ENCODE measurements around the gene PRR33. TPM values are rescaled to one million over a fixed set of nuclear protein-coding genes. Genes with fewer than 3 reads are reported as not detected.

PRR33 gene
- total and polyA plus RNA-seq, 9 donors: 0.90 to 7.0 (median 3.5) TPM

- Histone ChIP-seq H3K4me3 (ENCODE audit: low read length) (no peak overlapping the region), H3K4me1 (ENCODE audit: control insufficient read depth, insufficient read depth, low read length) (peaks cover 70% of the 10 kb centered on the region), H3K27ac (ENCODE audit: low read length) (no peak overlapping the region), H3K9me3 (replicated peaks; ENCODE audit: control insufficient read depth, low read depth, low read length) (no peaks in the 10 kb centered on the region), H3K36me3 (ENCODE audit: control insufficient read depth, insufficient read depth, low read length) (no peaks in the 10 kb centered on the region), H3K27me3 (ENCODE audit: control insufficient read depth, insufficient read depth, low read length) (no peaks in the 10 kb centered on the region)
- DNase-seq: no peak
- WGBS (ENCODE audit: insufficient coverage): 69% methylated on average over 15 of the region's 18 CpGs
These were observed 43.6 kb downstream of the PRR33 start for GRCh38 chr11:1847926-1848639.

DNA sequence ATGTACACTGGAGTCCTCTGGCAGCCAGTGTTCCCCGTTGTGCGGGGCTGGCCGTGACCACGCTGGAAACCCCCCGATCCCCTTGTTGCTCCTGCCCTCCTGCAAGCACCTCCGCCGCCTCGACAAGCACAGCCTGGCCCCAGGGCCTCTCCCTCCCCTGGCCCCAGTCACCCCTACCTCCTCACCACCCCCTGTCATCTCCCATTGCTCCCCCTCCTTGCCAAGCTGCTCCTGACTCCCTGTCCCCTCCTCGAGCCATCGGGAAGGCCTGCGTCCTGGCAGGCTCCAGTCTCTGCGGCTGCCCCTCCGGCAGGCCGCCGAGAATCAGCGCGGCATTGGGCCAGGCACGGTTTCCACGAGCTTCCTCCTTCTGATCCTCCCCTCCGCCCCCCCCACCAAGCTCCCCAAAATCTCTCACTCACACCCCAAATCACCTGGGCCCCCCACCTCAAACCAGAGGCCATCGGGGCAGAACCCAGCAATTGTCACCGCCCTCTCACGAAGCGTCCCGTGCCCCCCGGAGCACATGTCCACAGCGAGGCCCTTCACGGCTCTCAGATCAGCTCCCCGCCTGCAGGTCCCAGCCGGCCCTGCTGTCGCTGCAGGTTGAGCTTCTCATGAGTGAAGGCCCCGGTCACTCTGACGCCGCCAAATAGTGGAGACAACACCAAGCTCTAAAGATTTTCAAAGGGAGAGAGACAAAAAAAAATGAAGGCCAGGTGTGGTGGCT lies 44.5 kb downstream of the PRR33 start:
- no peak for DNase-seq
- 81% methylated on average over 33 of the region's 34 CpGs for WGBS (ENCODE audit: insufficient coverage)
- peaks cover 68% of the 10 kb centered on the region for H3K4me1 ChIP-seq (ENCODE audit: control insufficient read depth, insufficient read depth, low read length)

DNA sequence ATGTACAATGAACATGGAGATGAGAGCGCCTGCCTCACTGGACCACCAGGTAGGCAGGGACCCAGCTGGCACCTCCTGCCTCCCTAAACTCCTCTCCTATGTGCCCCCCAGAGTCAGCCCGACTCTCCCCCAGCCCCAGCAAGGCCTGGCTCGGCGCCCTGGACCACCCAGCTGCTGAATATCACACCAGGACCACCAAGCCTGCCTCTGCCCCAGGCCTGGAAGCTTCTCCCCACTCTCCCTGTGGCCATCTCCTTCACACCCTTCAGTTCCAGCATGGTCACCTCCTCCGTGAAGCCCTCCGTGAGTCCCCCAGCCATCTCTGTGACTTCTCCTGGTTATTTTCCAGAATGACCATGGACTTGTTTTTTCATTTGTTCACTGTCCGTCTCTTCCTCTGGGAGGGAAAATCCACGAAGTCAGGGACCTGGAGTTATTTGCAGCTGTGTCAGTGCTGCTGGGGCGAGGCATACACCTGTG lies 45.2 kb downstream of the PRR33 start:
- no peak for DNase-seq
- H3K27me3 ChIP-seq (ENCODE audit: control insufficient read depth, insufficient read depth, low read length): no peaks in the 10 kb centered on the region
- WGBS (ENCODE audit: insufficient coverage): 74% methylated on average over 9 of the region's 9 CpGs
- no peak overlapping the region for H3K27ac ChIP-seq (ENCODE audit: low read length)
- no peaks in the 10 kb centered on the region for H3K9me3 ChIP-seq (replicated peaks; ENCODE audit: control insufficient read depth, low read depth, low read length)
- peaks cover 6% of the 10 kb centered on the region for H3K36me3 ChIP-seq (ENCODE audit: control insufficient read depth, insufficient read depth, low read length)
- H3K4me1 ChIP-seq (ENCODE audit: control insufficient read depth, insufficient read depth, low read length): peaks cover 72% of the 10 kb centered on the region
- H3K4me3 ChIP-seq (ENCODE audit: low read length): no peak overlapping the region

More for the DNA sequence above, 44.5 kb downstream of the PRR33 start:
- Histone ChIP-seq H3K36me3 (ENCODE audit: control insufficient read depth, insufficient read depth, low read length) (no peaks in the 10 kb centered on the region), H3K9me3 (replicated peaks; ENCODE audit: control insufficient read depth, low read depth, low read length) (no peaks in the 10 kb centered on the region), H3K4me3 (ENCODE audit: low read length) (no peak overlapping the region), H3K27me3 (ENCODE audit: control insufficient read depth, insufficient read depth, low read length) (no peaks in the 10 kb centered on the region), H3K27ac (ENCODE audit: low read length) (no peak overlapping the region)

DNA sequence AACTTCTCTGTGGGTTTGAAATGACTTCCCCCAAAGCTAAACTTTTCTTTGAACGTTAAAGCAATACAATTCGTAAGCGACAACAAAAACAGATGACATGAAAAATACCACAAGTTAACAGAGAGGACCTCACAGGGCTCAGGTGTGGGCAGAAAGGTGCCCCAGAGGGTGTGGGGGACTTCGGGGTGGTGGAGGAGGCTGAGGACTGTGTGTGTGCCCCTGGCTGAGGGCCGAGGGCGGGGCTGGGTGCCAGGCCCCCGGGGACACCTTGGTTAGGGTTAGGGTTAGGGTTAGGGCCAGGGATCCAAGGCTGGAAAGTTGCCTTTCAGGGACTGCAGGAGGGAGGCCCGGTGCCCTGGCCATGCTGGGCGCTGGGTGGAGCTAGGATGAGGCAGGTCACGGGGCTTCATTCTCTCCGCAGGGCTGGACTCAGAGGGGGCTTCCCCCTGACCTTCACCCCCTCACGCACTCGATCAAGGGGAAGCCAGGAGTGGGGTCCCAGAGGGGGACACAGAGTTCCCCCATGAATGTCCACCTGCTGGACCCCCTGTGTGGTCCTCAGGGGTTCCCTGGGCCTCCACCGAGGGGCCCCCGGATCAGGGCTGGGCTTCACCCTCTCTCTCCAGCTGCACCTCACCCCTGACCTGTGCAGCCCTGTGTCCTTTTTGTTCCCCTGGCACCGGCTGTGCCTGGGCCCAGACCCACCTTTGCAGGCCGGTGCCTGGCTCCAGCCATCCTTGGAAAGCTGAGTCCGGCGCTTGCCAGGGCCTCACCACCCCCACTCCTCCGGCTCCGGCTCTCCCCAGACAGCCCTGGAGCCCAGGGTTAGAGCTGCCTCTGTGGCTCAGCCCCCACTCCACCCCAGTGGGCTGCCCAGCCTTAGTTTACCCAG lies 45.9 kb downstream of the PRR33 start:
- Histone ChIP-seq H3K27me3 (ENCODE audit: control insufficient read depth, insufficient read depth, low read length) (no peaks in the 10 kb centered on the region), H3K4me3 (ENCODE audit: low read length) (no peak overlapping the region), H3K4me1 (ENCODE audit: control insufficient read depth, insufficient read depth, low read length) (peaks cover 79% of the 10 kb centered on the region), H3K36me3 (ENCODE audit: control insufficient read depth, insufficient read depth, low read length) (peaks cover 12% of the 10 kb centered on the region), H3K9me3 (replicated peaks; ENCODE audit: control insufficient read depth, low read depth, low read length) (no peaks in the 10 kb centered on the region), H3K27ac (ENCODE audit: low read length) (no peak overlapping the region)
- no peak for DNase-seq
- WGBS (ENCODE audit: insufficient coverage): 66% methylated on average over 16 of the region's 21 CpGs

DNA sequence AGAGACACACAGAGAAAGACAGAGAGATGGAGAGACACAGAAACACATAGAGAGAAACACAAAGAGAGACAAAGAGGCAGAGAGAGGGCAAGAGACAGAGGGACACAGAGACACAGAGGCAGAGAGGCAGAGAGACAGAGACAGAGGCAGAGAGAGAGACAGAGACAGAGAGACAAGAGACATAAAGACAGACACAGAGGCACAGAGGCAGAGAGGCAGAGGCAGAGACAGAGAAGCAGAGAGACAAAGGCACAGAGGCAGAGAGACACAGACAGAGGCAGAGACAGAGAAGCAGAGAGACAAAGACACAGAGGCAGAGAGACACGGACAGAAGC lies 46.6 kb downstream of the PRR33 start:
- 62% methylated on average over 1 of the region's 1 CpG for whole genome bisulfite sequencing (ENCODE audit: insufficient coverage)
- peaks cover 84% of the 10 kb centered on the region for H3K4me1 ChIP-seq (ENCODE audit: control insufficient read depth, insufficient read depth, low read length)

GRCh38 chr11:1844221-1845094 lies 47.2 kb downstream of the PRR33 start:
- Histone ChIP-seq H3K4me3 (ENCODE audit: low read length) (no peak overlapping the region), H3K4me1 (ENCODE audit: control insufficient read depth, insufficient read depth, low read length) (peaks cover 90% of the 10 kb centered on the region), H3K36me3 (ENCODE audit: control insufficient read depth, insufficient read depth, low read length) (peaks cover 12% of the 10 kb centered on the region), H3K9me3 (replicated peaks; ENCODE audit: control insufficient read depth, low read depth, low read length) (no peaks in the 10 kb centered on the region), H3K27me3 (ENCODE audit: control insufficient read depth, insufficient read depth, low read length) (no peaks in the 10 kb centered on the region), H3K27ac (ENCODE audit: low read length) (peak overlapping the region; percentile 71)
- DNase-seq: peak; percentile 64
- WGBS (ENCODE audit: insufficient coverage): 42% methylated on average over 16 of the region's 23 CpGs

More for the DNA sequence above, 46.6 kb downstream of the PRR33 start:
- H3K4me3 ChIP-seq (ENCODE audit: low read length): no peak overlapping the region
- H3K36me3 ChIP-seq (ENCODE audit: control insufficient read depth, insufficient read depth, low read length): peaks cover 12% of the 10 kb centered on the region
- no peaks in the 10 kb centered on the region for H3K27me3 ChIP-seq (ENCODE audit: control insufficient read depth, insufficient read depth, low read length)
- H3K9me3 ChIP-seq (replicated peaks; ENCODE audit: control insufficient read depth, low read depth, low read length): no peaks in the 10 kb centered on the region
- DNase-seq: no peak
- peak overlapping the region; percentile 71 for H3K27ac ChIP-seq (ENCODE audit: low read length)

DNA sequence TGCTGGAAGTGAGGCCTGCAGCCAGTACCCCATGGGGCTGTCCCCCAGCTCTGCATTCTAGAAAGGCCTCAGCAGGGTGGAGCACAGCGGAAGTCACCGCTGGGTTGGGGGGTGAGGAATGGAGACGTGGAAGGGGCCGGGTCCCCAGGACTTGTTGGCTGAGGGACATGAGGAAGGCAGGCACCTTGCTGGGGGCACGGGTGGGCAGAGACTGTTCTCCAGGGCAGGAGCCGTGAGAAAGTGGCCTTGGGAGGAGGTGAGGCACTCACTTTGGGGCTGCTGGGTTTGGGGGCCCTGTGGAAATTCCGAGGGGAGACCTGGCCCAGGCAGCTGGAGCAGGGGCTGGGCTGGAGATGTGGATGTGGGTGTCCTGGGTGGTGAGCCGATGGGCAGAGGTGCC lies 47.9 kb downstream of the PRR33 start:
- H3K4me3 ChIP-seq (ENCODE audit: low read length): no peak overlapping the region
- DNase-seq: no peak
- H3K36me3 ChIP-seq (ENCODE audit: control insufficient read depth, insufficient read depth, low read length): peaks cover 12% of the 10 kb centered on the region
- WGBS (ENCODE audit: insufficient coverage): 65% methylated on average over 8 of the region's 8 CpGs
- H3K9me3 ChIP-seq (replicated peaks; ENCODE audit: control insufficient read depth, low read depth, low read length): no peaks in the 10 kb centered on the region
- H3K4me1 ChIP-seq (ENCODE audit: control insufficient read depth, insufficient read depth, low read length): peaks cover 94% of the 10 kb centered on the region
- H3K27ac ChIP-seq (ENCODE audit: low read length): peak overlapping the region; percentile 71
- H3K27me3 ChIP-seq (ENCODE audit: control insufficient read depth, insufficient read depth, low read length): no peaks in the 10 kb centered on the region

- peaks cover 94% of the 10 kb centered on the region for H3K4me1 ChIP-seq (ENCODE audit: control insufficient read depth, insufficient read depth, low read length)
- peak overlapping the region; percentile 71 for H3K27ac ChIP-seq (ENCODE audit: low read length)
- H3K4me3 ChIP-seq (ENCODE audit: low read length): no peak overlapping the region
- WGBS (ENCODE audit: insufficient coverage): 90% methylated on average over 6 of the region's 11 CpGs
- H3K36me3 ChIP-seq (ENCODE audit: control insufficient read depth, insufficient read depth, low read length): peaks cover 12% of the 10 kb centered on the region
- DNase-seq: no peak
- H3K27me3 ChIP-seq (ENCODE audit: control insufficient read depth, insufficient read depth, low read length): no peaks in the 10 kb centered on the region
- H3K9me3 ChIP-seq (replicated peaks; ENCODE audit: control insufficient read depth, low read depth, low read length): no peaks in the 10 kb centered on the region
These were observed 48.6 kb downstream of the PRR33 start for GRCh38 chr11:1843098-1843473.
